IPS-18c (cell line): ENCODE results near the gene SH3GL3.

Experiments used
- H3K4me3 ChIP-seq: 2 replicates; pipeline ENCODE4 v1.7.0; 2013; ENCODE audit warnings: low read depth, mild to moderate bottlenecking, low read length, moderate library complexity; ENCODE audit not compliant: insufficient read depth
- H3K9me3 ChIP-seq: one replicate; pipeline ENCODE4 v1.6.1; 2013; ENCODE audit warnings: mild to moderate bottlenecking, low read length, moderate library complexity; ENCODE audit not compliant: control insufficient read depth, insufficient read depth

SH3GL3 gene

DNA sequence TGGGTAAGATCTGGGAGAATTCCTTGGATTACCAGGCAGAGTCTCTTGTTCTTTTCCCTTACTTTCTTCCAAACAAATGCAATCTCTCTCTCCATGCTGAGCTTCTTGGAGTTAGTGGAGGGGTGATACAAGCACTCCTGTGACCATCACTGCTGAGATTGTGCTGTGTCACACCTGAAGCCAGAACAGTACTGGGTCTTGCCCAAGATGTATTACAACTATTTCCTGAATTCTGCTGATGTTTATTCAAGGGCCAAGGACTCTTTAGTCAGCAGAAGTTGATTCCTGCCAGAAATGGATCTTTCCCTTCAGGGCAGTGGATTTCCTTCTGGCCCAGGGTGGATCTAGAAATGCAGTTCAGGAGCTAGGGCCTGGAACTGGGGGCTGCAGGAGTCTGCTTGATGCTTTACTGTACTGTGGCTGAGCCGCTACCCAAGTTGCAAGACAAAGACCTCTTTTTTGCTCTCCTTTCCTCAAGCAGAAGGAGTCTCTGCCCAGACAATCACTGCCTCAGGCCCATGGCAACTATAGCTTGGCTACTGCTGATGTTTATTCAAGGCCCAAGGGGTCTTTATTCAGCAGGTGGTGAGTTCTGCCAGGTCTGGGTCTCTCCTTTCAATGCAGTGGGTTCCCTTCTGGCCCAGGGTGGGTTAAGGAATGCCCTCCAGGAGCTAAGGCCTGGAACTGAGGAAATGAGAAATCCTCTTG is 98.8 kb downstream of the SH3GL3 start:
- no peak overlapping the region for H3K4me3 ChIP-seq

DNA sequence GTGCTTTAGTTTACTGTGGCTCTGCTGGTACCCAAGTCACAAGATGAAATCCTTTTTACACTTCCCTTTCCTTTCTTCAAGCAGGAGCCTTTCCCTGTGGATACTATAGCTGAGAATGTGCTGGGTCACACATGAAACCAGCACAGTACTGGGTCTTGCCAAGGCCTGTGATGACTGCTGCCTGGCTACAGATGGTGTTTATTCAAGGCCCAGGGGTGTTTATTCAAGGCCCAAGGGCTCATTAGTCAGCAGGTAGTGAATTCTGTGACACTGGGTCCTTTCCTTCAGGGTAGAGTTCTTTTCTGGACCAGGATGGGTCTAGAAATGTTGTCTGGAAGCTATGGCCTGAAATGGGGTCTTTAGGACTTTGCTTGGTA is 99.4 kb downstream of the SH3GL3 start:
- no peaks in the 10 kb centered on the region for H3K9me3 ChIP-seq
- no peak overlapping the region for H3K4me3 ChIP-seq

More for the DNA sequence above, 98.8 kb downstream of the SH3GL3 start:
- H3K9me3 ChIP-seq: no peaks in the 10 kb centered on the region

DNA sequence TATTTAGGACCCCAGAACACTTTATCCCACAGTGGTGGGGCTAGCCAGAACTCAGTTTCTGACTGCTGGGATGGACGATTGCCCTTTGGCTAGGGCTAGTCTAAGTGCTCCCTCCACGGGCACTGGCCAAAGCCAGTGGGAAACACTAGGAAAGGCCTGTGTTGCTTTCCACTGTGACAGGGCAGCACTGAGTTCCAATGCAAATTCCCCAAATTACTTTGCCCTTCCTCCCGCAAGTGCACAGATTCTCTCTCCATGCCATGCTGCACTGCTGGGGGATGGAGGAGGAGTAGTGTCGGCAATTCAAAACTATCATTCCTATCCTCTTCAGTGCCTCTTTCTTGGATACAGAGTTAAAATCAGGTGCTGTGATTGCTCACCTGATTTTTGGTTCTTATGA is 100.0 kb downstream of the SH3GL3 start:
- Histone ChIP-seq H3K4me3 (no peak overlapping the region), H3K9me3 (no peaks in the 10 kb centered on the region)

- no peak overlapping the region for H3K4me3 ChIP-seq
- H3K9me3 ChIP-seq: no peaks in the 10 kb centered on the region
Observed at GRCh38 chr15:83549623-83550022, 102.5 kb downstream of the SH3GL3 start.

GRCh38 chr15:83554558-83554957 is 107.4 kb downstream of the SH3GL3 start:
- Histone ChIP-seq H3K9me3 (no peaks in the 10 kb centered on the region), H3K4me3 (no peak overlapping the region)

- no peak overlapping the region for H3K4me3 ChIP-seq
- H3K9me3 ChIP-seq: no peaks in the 10 kb centered on the region
Observed at GRCh38 chr15:83555383-83555782, 108.2 kb downstream of the SH3GL3 start.

DNA sequence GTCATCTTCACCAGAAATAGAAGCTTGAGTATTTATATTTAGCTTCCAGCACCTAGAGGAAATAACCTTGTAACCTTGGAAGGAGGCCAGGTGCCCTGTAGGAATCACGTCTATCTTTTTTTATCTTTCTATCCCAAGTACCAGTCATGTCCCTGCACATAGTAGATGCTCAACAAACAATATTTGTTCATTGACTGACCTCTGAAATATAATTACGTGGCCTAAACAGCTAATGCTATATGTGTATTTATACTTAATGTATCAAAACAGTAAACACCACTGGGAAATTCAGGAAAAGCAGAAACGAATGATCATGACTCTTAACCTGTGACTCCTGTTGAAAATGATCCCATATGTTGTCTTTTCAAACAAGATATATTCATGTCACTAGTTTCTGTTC is 108.9 kb downstream of the SH3GL3 start:
- H3K9me3 ChIP-seq: no peaks in the 10 kb centered on the region
- H3K4me3 ChIP-seq: no peak overlapping the region

DNA sequence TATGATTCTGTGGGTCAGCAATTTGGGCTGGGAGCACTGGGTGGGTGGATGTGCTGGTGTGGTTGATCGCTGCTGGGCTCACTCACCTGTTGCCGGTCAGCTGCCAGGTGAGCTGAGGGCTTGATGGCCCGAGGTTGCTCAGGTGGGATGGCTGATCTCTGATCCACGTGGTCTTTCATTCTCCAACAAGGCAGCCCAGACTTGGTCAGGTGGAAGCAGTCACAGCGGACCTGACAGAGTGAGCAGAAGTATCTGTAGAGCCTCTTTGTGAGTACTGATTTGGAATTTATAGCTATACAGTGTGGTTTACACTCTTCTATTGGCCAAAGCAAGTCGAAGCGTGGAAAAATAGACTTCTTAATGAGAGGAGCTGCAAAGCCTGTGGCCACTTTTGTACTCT is 109.6 kb downstream of the SH3GL3 start:
- Histone ChIP-seq H3K9me3 (no peaks in the 10 kb centered on the region), H3K4me3 (no peak overlapping the region)

- no peak overlapping the region for H3K4me3 ChIP-seq
- H3K9me3 ChIP-seq: no peaks in the 10 kb centered on the region
Observed at GRCh38 chr15:83558146-83558545, 111.0 kb downstream of the SH3GL3 start.

DNA sequence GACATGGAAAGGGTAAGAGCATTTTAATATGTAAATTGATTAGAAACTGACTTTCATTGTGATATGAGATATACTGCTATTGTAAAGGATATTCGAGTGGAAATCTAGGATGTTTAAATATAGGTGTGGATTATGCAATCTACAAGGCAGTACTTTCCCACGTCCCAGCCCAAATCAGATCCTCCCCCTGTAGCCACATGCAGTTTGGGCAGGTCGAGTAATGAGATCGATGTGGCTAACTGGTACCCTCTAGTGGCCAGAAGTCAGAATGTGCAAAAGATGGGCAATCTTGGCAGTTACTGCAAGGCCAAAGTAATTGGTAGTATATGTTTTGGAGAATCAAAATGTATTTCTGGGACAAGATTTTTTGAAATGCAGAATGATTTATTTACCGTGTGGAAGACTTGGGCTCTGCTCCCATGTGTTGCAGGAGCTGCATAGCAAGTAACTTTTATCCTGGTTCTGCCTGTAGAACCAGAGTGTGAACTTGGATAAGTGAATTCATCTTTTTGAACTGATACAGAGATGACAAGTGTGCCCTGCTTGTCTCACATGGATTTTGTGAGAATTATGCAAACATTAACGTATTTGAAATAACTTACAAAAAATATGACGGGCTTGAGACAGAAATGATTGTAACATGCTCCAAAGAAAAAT is 112.3 kb downstream of the SH3GL3 start:
- Histone ChIP-seq H3K9me3 (no peaks in the 10 kb centered on the region), H3K4me3 (no peak overlapping the region)

- Histone ChIP-seq H3K4me3 (no peak overlapping the region), H3K9me3 (no peaks in the 10 kb centered on the region)
Observed at GRCh38 chr15:83561661-83562060, 114.5 kb downstream of the SH3GL3 start.

- H3K4me3 ChIP-seq: no peak overlapping the region
- H3K9me3 ChIP-seq: no peaks in the 10 kb centered on the region
Observed at GRCh38 chr15:83565138-83565537, 118.0 kb downstream of the SH3GL3 start.

GRCh38 chr15:83565553-83566159 is 118.5 kb downstream of the SH3GL3 start:
- no peaks in the 10 kb centered on the region for H3K9me3 ChIP-seq
- no peak overlapping the region for H3K4me3 ChIP-seq

DNA sequence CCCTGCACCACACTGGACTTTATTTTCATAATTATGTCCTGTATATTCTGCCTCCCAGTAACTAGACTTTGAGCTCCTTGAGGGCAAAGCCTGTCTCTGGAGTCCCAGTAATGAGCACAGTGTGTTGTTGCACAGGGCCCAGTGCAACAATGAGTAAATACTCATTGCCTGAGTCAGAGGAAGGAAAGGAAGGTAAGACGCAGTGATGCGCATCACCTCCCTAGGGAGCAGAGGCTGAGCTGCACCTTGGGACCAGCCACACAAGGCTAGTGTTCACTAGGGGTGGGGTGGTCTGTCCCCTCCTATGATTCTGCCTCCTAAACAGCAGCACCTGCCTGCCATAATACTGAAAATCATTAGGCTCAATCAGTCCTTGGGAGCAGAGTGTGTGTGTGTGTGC is 120.2 kb downstream of the SH3GL3 start:
- Histone ChIP-seq H3K9me3 (no peaks in the 10 kb centered on the region), H3K4me3 (no peak overlapping the region)

GRCh38 chr15:83569341-83569740 is 122.2 kb downstream of the SH3GL3 start:
- H3K9me3 ChIP-seq: no peaks in the 10 kb centered on the region

GRCh38 chr15:83570756-83571155 is 123.6 kb downstream of the SH3GL3 start:
- H3K4me3 ChIP-seq: no peak overlapping the region
- H3K9me3 ChIP-seq: no peaks in the 10 kb centered on the region

More at GRCh38 chr15:83569341-83569740, 122.2 kb downstream of the SH3GL3 start:
- H3K4me3 ChIP-seq: no peak overlapping the region

DNA sequence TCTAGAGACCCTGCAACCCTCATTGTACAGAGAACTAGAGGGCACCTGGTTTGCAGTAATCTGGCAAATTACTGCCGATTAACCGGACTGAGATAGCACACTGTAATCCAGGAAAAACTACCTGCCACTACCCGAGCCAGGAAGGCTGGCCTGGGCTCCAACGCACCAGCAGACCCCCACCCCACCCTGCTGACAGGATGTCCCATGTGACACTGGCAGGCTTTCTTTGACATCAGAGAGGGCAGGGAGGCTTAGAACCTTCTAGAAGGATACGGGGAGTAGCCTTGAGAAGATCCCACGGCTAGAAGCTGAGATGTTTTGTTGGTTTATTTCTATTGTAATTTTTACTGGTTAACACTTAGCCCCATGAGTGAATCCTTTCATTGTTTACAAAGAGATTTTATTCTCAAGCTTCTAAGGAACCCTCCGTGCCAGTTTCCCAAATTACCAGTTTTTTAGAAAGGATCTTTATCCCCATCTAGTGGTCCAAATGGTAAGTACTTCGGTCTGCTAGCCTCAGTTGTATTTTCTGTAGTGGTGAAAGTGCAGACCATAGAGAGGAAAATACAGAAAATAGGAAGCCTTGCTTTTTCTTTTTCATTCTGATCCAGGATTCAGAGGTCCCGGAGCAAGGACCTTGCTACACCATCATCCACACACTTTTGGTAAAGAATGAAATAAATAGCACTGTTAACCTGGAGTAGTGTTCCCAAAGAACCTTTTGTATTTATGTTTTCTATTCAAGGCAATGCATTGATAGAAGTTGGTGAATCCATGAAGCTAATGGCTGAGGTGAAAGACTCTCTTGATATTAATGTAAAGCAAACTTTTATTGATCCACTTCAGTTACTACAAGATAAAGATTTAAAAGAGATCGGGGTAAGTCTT is 124.9 kb downstream of the SH3GL3 start:
- Histone ChIP-seq H3K9me3 (no peaks in the 10 kb centered on the region), H3K4me3 (no peak overlapping the region)
